HG03469 (cell line): Measurements from ENCODE around the gene CELF2.
A peak's percentile ranks its signal among the peaks of the same experiment; 100 is the strongest.

Source experiments
- ATAC-seq: cut with Tn5 transposase; IDR thresholded peaks from one replicate; pipeline ENCODE4 v1.9.1; 2021; ENCODE audit warnings: mild to moderate bottlenecking, moderate library complexity, moderate number of reproducible peaks; ENCODE audit not compliant: unreplicated experiment

CELF2 gene

GRCh38 chr10:11240641-11241040 is 223.0 kb downstream of the CELF2 start:
- ATAC-seq, result no peak

GRCh38 chr10:11242443-11243387 is 225.0 kb downstream of the CELF2 start:
- peak; percentile 36 for ATAC-seq

GRCh38 chr10:11243425-11244222 is 226.0 kb downstream of the CELF2 start:
- no peak for ATAC-seq

GRCh38 chr10:11245095-11245479 is 227.4 kb downstream of the CELF2 start:
- ATAC-seq, result peak; percentile 7

- ATAC-seq, result peak; percentile 59
Observed at GRCh38 chr10:11245510-11245909, 227.8 kb downstream of the CELF2 start.

GRCh38 chr10:11245981-11246590 is 228.4 kb downstream of the CELF2 start:
- no peak for ATAC-seq

- ATAC-seq, result no peak
Observed at GRCh38 chr10:11246752-11247467, 229.2 kb downstream of the CELF2 start.

GRCh38 chr10:11249152-11249807 is 231.6 kb downstream of the CELF2 start:
- no peak for ATAC-seq

GRCh38 chr10:11249808-11250195 is 232.1 kb downstream of the CELF2 start:
- no peak for ATAC-seq

- ATAC-seq, result no peak
Observed at GRCh38 chr10:11250304-11250703, 232.6 kb downstream of the CELF2 start.

GRCh38 chr10:11252887-11253286 is 235.2 kb downstream of the CELF2 start:
- ATAC-seq, result no peak

- no peak for ATAC-seq
Observed at GRCh38 chr10:11253385-11254002, 235.8 kb downstream of the CELF2 start.

- ATAC-seq, result no peak
Observed at GRCh38 chr10:11255156-11255555, 237.5 kb downstream of the CELF2 start.

- ATAC-seq, result no peak
Observed at GRCh38 chr10:11255796-11256444, 238.2 kb downstream of the CELF2 start.

- ATAC-seq, result no peak
Observed at GRCh38 chr10:11256896-11257295, 239.2 kb downstream of the CELF2 start.

- no peak for ATAC-seq
Observed at GRCh38 chr10:11257440-11258090, 239.9 kb downstream of the CELF2 start.

- ATAC-seq, result no peak
Observed at GRCh38 chr10:11260170-11260569, 242.5 kb downstream of the CELF2 start.

- no peak for ATAC-seq
Observed at GRCh38 chr10:11261143-11261542, 243.5 kb downstream of the CELF2 start.
